Astrocyte (in vitro differentiated cells and primary cell): ENCODE results near the gene AATK.

Source experiments
- CTCF ChIP-seq: IDR thresholded peaks from 2 replicates; pipeline ENCODE4 v1.5.1; 2011; ENCODE audit warnings: low read depth, mild to moderate bottlenecking, inconsistent platforms, low read length, moderate library complexity; ENCODE audit not compliant: insufficient read depth
- EZH2 ChIP-seq: IDR thresholded peaks from 2 replicates; pipeline ENCODE4 v1.6.1; 2012; ENCODE audit warnings: mild to moderate bottlenecking, low read length, inconsistent platforms; ENCODE audit not compliant: insufficient read depth

GRCh38 chr17:81187586-81188490, 21.8 kb upstream of the AATK start:
- no peak for TF ChIP-seq CTCF
- no peak for TF ChIP-seq EZH2
